HG02938 (cell line): ENCODE measurements around the gene INPP5J.

ENCODE experiments used
- ATAC-seq: cut with Tn5 transposase; IDR thresholded peaks from one replicate; pipeline ENCODE4 v1.9.1; 2021; ENCODE audit warnings: mild to moderate bottlenecking, moderate library complexity; ENCODE audit not compliant: unreplicated experiment

The INPP5J gene

DNA sequence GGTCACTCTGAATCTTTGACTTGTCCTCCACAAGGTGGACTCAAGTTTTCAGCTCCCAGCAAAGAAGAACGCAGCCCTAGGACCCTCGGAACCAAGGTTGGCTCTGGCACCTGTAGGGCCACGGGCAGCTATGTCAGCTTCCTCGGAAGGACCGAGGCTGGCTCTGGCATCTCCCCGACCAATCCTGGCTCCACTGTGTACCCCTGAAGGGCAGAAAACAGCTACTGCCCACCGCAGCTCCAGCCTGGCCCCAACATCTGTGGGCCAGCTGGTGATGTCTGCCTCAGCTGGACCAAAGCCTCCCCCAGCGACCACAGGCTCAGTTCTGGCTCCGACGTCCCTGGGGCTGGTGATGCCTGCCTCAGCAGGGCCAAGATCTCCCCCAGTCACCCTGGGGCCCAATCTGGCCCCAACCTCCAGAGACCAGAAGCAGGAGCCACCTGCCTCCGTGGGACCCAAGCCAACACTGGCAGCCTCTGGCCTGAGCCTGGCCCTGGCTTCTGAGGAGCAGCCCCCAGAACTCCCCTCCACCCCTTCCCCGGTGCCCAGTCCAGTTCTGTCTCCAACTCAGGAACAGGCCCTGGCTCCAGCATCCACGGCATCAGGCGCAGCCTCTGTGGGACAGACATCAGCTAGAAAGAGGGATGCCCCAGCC is 2.2 kb downstream of the INPP5J start:
- no peak for ATAC-seq

DNA sequence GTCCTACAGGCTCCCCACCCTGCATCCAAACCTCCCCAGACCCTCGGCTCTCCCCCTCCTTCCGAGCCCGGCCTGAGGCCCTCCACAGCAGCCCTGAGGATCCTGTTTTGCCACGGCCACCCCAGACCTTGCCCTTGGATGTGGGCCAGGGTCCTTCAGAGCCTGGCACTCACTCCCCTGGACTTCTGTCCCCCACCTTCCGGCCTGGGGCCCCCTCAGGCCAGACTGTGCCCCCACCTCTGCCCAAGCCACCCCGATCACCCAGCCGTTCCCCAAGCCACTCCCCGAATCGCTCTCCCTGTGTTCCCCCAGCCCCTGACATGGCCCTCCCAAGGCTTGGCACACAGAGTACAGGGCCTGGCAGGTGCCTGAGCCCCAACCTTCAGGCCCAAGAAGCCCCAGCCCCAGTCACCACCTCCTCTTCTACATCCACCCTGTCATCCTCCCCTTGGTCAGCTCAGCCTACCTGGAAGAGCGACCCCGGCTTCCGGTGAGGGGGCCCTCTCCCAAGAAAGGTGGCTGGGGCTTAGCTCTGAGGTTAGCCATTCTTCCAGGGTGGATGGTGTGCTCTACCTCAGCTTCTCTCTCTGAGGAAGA is 2.9 kb downstream of the INPP5J start:
- ATAC-seq = no peak

DNA sequence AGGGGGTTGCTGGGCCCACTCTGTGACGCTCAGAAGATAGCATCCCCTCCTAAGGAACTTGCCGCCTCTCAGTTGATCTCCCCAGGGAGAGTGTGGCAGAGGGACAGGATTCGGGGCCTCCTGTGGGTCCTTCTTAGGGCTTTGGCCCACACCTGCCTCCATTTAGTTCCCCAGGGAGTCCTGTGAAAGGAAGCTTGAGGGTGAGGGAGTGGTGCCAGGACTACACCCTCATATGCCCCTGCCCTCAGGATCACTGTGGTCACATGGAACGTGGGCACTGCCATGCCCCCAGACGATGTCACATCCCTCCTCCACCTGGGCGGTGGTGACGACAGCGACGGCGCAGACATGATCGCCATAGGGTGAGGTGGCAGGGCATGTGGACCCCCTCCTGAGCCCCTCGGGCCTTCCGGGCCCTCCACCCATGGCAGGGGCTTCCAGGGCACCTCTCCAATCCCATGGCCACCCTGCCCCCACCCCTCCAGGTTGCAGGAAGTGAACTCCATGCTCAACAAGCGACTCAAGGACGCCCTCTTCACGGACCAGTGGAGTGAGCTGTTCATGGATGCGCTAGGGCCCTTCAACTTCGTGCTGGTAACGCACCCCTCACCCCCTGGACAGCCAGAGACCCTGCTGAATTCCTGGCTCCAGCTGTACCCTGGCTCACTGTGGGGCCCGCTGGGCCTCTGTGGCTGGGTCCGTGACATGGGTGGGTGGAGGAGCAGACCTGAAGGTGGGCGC is 3.5 kb downstream of the INPP5J start:
- no peak for ATAC-seq

DNA sequence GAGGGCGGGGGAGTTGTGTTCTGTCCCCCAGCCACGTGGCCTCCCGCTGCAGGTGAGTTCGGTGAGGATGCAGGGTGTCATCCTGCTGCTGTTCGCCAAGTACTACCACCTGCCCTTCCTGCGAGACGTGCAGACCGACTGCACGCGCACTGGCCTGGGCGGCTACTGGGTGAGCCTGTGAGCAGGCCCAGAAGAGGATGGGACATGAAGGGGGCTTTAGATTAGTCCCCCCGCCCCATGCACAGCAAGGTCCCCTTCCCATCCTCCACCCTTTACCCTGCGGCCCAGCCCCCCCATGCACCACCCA is 4.1 kb downstream of the INPP5J start:
- ATAC-seq = no peak

DNA sequence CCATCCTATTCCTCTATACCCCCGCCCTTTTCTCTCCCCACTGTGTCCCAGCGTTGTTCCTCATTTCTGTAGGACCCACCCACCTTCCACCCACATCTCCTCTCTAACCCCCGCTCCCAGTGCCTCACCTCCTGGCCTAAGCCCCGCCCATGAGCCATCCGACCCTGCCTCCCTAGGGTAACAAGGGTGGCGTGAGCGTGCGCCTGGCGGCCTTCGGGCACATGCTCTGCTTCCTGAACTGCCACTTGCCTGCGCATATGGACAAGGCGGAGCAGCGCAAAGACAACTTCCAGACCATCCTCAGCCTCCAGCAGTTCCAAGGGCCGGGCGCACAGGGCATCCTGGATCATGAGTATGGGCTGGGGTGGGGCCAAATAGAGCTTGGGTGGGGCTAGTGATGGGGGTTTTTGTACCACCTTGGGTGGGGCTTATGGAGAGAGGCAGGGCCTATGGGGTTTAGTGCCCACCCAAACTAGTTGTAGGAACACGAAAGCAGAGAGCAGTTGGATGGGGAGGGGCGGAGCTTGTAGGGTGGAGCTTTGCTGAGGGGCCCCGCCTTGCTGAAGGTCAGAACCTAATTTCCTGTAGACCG is 4.5 kb downstream of the INPP5J start:
- ATAC-seq = no peak

DNA sequence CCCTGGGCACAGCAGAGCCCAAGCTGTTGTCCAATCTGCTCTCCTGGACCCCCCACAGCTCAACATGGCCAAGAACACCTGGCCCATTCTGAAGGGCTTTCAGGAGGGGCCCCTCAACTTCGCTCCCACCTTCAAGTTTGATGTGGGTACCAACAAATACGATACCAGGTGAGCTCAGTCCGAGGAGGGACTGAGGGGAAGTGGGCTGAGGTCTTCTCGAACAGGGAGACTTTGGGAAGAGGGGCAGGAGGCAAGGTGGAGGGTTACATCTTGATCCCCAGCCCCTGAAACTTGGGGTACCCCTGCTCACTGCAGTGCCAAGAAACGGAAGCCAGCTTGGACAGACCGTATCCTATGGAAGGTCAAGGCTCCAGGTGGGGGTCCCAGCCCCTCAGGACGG is 5.4 kb downstream of the INPP5J start:
- ATAC-seq = no peak

DNA sequence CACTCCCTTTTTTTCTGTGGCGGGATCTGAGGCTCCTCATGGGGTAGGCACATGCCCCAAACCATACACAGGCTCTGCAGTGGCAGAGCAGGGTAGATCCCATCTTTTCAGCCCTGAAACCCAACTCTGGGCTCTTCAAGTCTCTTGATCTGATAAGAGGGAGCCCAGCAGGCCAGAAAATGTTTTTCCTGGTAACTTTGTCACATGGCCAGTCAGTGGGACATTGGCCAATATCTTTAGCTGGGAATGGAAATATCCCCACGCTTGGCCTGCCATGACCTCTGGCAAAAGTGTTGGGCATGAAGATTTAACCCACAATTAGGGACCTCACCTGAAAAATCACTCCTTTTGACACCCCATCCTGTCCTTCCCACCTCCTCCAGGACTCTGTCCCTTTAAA is 8.1 kb downstream of the INPP5J start:
- ATAC-seq = no peak

DNA sequence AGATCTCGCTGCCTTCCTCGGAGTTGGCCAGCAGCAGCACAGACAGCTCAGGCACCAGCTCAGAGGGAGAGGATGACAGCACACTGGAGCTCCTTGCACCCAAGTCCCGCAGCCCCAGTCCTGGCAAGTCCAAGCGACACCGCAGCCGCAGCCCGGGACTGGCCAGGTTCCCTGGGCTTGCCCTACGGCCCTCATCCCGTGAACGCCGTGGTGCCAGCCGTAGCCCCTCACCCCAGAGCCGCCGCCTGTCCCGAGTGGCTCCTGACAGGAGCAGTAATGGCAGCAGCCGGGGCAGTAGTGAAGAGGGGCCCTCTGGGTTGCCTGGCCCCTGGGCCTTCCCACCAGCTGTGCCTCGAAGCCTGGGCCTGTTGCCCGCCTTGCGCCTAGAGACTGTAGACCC is 11.1 kb downstream of the INPP5J start:
- no peak for ATAC-seq

DNA sequence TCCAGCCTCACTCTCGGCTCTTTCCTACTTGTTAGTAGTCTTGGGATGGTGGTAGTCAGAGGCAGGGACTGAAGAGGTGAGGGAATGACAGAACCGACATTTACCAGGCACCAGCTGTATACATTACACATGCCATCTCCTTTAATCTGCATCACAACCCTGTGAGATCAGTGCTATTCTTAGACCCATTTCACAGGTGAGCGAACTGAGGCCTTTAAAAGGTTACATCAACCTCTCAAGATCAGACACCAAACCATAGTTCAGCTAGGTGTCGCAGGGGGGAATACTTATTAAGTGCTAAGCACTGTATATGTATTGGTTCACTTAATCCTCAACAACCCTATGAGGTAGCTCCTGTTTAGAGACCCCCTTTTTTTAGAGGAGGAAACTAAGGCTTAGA is 11.9 kb downstream of the INPP5J start:
- no peak for ATAC-seq

DNA sequence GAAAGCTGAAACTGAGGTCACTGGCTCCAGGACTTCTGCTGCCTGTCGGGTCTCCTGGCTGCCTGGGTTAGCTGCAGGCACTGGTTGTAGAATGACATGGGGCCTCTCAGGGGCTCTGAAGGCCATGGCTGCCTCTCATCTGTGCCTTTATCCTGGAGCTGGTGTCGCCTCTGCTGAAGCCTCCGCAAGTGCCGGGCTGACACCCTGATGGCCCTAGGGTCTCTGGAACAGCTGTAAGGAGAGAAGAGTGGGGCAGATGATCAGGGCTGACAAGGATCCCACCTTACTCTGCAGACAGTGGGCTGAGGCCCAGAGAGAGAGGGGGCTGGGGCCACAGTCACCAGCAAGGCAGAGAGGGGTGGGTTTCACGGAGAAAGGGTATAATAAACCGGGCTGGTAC is 12.9 kb downstream of the INPP5J start:
- no peak for ATAC-seq

DNA sequence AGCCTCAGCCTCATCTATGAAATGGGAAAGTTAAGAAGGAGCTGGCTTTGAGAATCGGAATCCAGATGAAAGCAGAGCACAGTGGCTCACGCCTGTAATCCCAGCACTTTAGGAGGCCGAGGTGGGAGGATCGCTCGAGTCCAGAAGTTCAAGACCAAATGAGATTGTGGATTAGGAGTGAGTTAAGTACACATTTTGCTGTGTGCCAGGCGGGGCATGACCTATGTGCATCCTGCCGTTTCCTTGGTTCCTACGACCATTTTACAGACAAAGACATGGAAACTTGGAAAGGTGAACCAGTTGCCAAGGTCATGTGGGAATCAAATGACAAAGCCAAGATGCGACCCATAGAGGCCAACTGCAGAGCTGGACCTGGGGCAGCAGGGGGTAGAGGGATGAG is 13.4 kb downstream of the INPP5J start:
- no peak for ATAC-seq

DNA sequence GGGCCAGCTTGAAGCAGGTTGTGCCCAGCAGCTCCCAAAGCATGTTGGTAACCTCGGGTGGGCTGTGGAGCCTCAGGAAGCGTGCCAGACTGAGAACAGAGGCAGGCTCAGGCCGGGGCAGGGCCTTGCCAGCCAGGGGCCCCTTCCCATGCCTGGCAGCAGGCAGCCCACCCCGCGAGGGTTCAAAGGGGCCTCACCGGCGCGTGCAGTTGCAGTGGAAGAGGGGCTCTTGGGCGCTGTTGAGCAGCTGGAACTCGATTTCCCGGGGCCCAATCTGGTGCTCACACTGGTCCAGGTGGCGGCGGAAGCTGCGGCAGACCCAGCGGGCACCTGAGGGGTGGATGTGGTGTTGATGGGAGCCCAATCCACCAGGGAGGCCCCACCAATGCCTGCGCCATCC is 13.9 kb downstream of the INPP5J start:
- no peak for ATAC-seq

DNA sequence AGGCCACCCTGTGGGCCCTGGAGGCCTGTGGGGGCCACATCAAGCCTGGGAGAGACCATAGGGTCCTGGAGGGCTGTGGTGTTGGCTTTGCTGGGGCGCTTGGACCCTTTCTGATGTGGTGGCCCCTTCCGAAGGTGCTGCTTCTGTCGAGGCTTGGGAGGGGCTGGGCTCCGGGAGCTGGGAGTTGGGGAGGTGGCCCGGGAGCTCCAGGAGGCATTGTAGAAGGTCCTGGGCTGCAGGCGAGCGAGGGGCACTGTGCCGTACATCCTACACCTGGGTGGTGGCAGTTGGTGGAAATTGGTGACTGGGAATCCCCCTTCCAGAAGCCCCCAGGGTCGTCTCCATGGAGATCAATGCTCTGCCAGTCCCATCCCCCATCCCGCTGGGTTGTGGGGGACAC is 15.0 kb downstream of the INPP5J start:
- no peak for ATAC-seq

DNA sequence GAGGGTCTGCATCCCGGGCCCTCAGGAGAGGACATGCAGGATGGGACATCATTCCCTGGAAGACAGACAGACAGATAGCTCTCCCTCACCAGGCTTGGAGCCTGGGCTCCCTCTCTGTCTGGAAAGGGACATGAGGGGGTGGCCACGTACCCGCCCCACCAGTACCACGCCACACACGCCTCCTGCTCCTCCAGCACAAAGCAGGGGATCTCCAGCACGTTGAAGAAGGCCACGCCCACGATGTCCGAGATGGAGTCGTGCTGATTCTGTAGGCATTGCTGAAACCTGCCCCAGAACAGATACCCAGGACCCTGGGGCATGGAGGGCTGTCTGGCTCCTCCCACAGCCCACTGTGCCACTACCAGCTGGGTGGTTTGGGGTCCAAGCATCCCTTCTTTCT is 15.4 kb downstream of the INPP5J start:
- no peak for ATAC-seq

DNA sequence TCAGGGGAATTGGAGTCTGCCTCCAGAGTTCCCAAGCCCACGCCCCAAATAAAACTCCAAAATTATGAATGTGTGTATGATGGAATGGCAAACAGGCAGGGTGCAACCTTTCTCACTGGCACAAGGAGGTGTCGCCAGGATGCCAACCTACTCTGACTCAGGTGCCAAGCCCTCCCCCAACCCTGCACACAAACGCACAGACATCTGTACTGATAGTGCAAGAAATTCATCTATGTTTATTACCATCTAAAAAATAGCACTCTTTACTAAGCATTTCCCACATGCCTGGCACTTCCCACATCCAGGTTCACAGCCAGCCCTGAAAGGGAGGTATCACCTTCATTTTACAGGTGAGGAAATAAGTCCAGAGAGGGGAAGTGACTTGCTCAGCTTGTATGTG is 16.3 kb downstream of the INPP5J start:
- ATAC-seq = no peak

DNA sequence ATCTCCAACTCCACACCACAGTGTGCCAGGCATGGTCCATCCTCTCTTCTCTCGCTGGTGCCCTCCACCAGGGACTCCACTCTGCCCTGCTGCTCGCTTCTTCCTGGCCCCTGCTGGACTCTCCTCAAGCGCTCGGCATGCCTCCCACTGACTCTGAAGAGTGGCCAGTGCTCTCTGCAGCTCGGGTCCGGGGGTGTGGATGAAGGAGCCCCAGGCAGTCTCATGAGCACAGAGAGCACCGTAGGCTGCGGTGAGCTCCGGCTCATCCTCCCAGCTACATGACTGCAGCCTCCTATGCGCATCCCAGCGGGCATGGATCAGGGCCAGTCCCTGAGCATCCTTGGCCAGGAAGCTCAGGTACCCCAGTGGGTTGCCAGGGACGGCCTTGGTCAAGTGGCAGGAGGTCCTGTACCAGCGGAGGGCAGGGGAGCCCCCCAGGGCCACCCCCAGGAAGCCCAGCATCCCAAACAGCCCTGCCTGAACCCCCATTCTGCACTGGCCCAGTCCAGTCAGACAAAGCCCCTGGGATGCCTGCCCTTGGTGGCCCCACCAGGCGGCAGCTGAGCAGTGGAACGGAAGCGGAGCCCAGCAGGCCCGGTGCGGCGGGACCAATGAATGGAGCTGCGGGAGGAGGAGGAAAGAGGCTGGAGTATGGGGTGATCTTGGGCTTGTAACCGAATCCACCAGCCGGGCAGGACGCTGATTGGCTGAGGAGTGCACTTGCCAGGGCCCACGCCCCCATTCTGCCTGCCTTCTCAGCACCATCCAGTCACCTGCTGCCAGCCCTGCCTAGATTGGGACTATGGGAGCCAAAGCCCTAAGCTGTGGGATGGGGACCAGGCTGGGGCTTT is 17.3 kb downstream of the INPP5J start, which contains the start of gene PLA2G3:
Gene PLA2G3, minus strand, starts transcription at position 643 of the 851 bp plus-strand sequence. Its CDS starts 154 bp downstream, at position 489.
- ATAC-seq = no peak

DNA sequence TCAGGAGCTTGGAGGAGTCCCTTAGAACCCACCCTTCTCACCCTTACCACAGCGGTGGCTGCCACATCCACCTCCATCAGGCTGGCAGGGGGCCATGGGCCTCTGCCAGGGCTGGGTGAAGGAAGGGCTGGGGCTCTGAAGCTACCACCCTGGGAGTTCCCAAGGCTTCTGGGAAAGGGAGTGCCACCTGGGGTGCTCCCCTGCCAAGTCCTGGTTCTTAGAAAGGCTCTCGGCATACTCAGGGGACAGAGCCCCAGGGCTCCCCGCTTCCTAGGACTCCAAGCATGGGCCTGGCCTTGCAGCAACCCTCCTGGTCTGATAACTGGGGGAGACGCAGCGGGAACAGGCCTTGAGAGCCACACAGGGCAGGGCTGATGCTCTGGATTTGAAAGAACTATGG is 18.0 kb downstream of the INPP5J start:
- no peak for ATAC-seq

DNA sequence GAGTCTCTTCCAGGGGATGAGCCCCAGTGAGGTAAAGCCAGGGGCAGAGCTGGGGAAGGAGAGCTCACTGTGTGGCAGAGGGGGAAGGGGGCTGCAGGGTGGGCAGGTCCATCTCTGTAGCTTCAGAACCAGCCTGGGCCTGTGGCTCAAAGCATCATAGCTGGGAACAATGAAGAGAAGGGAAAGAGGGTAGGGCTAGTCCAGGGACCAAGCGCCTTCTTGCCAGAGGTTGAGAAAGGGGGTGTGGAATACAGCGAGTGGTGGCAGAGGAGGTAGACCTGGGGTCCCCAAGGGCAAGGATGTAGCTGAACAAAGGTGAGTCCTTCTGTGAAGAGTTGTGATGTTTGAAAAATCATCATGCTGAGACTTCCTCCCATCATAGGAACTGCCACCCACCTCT is 18.8 kb downstream of the INPP5J start:
- ATAC-seq = no peak

DNA sequence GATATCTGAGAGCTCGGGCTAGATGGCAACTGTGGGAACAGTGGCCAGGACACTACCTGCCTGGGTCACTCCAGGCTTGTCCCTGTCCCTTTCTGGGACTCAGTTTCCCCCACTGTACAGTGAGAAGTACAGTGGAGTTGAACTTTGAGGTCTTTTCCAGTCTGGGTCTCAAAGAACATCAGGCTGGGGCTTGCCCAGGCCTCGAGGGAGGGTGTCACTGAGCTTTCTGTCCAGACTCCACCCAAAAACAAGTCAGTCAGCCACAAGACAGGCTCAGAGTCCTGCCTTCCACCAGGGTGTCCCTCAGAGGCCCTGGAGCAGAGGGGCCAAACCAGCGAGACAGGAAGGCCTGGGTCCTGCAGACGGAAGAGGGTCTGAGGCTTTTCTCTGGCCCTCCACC is 19.5 kb downstream of the INPP5J start:
- no peak for ATAC-seq

DNA sequence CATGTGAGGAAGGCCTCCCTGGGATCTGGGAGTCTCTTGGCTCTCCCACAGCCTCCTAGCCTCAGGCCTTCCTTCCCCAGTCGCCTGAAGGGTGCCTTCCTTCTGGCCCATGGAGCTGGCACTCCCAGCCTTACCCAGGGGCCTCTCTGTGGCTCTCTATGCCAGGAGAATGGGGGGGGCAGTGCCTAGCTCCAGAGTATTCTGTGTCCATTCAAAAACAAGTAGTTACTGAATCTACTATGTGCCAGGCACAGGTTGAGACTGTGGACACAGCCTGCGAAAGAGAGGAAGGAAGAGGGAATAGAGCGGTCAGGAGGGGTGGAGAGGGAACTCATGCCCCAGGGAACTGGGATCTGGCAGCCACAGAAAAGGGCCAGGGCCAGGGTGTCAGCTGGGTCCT is 20.3 kb downstream of the INPP5J start:
- no peak for ATAC-seq

DNA sequence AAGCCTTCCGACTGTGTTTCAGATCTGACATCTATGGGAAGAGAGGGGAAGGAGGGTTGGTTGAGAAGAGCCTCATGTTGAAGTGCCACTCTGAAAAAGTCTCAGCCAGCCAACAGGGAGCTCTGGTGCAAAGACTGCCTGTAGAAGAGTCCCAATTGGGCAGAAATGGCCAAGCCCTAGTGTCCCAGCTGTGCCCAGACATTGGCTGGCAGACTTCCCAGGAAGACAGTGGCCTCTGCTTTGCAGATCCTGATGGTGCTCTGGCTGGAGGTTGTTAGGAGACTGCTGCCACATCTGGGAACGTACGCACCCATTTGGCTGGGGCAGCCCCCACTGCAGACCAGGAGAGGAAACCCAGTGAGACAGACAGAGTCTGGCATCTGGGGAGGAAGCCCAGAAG is 20.8 kb downstream of the INPP5J start:
- no peak for ATAC-seq
